Measurements from ENCODE around the gene TNPO2.
"Not testable (repeated sequence)": the region's sequence is repeated elsewhere in the genome, so short reads cannot be mapped to it uniquely, and the experiment has no call there.

The TNPO2 gene

GRCh38 chr19:12703046-12703445, 20.7 kb downstream of the TNPO2 start:
- peak; percentile 43 for DNase-seq

GRCh38 chr19:12701596-12702282, 22.0 kb downstream of the TNPO2 start:
- DNase-seq, result no peak

GRCh38 chr19:12698138-12698537, 25.6 kb downstream of the TNPO2 start:
- DNase-seq, result no peak

- DNase-seq, result not testable (repeated sequence)
Observed at GRCh38 chr19:12697425-12697824, 26.3 kb downstream of the TNPO2 start.

GRCh38 chr19:12696366-12697335, 27.1 kb downstream of the TNPO2 start, which contains the start of gene FBXW9:
TSS of gene FBXW9 (minus strand) at chr19:12696631. CDS start at chr19:12696581, 50 bp downstream.
- peak; percentile 82 for DNase-seq

- no peak for DNase-seq
Observed at GRCh38 chr19:12695997-12696365, 27.8 kb downstream of the TNPO2 start.

- no peak for DNase-seq
Observed at GRCh38 chr19:12695514-12695913, 28.2 kb downstream of the TNPO2 start.

GRCh38 chr19:12695096-12695495, 28.6 kb downstream of the TNPO2 start:
- no peak for DNase-seq

- no peak for DNase-seq
Observed at GRCh38 chr19:12694641-12695040, 29.1 kb downstream of the TNPO2 start.

- no peak for DNase-seq
Observed at GRCh38 chr19:12692960-12693359, 30.8 kb downstream of the TNPO2 start.

- no peak for DNase-seq
Observed at GRCh38 chr19:12689581-12690216, 34.0 kb downstream of the TNPO2 start.

GRCh38 chr19:12689012-12689411, 34.7 kb downstream of the TNPO2 start:
- no peak for DNase-seq

GRCh38 chr19:12687496-12688196, 36.1 kb downstream of the TNPO2 start, which contains the start of gene GNG14:
TSS of gene GNG14 (plus strand) at chr19:12687998. CDS start at chr19:12688049, 51 bp downstream.
- DNase-seq, result no peak

- no peak for DNase-seq
Observed at GRCh38 chr19:12685831-12686230, 37.9 kb downstream of the TNPO2 start.

- DNase-seq, result peak; percentile 98
Observed at GRCh38 chr19:12681074-12681987, 42.4 kb downstream of the TNPO2 start, which contains the start of gene DHPS. TSS of gene DHPS (minus strand) at chr19:12681880. CDS start at chr19:12681766, 114 bp downstream.

- no peak for DNase-seq
Observed at GRCh38 chr19:12680034-12680433, 43.7 kb downstream of the TNPO2 start.

GRCh38 chr19:12678039-12678438, 45.7 kb downstream of the TNPO2 start:
- DNase-seq, result not testable (repeated sequence)

GRCh38 chr19:12676928-12677327, 46.8 kb downstream of the TNPO2 start:
- DNase-seq, result no peak

- DNase-seq, result peak; percentile 62
Observed at GRCh38 chr19:12676384-12676792, 47.3 kb downstream of the TNPO2 start.

GRCh38 chr19:12675940-12676339, 47.8 kb downstream of the TNPO2 start:
- DNase-seq, result no peak

- DNase-seq, result no peak
Observed at GRCh38 chr19:12675399-12675798, 48.3 kb downstream of the TNPO2 start.
